ENCODE data around the gene COX14. TPM values are rescaled to one million over a fixed set of nuclear protein-coding genes. Genes with fewer than 3 reads are reported as not detected.

Gene COX14
- total RNA-seq, 1 experiment from 2014 or later = 31.9 TPM

DNA sequence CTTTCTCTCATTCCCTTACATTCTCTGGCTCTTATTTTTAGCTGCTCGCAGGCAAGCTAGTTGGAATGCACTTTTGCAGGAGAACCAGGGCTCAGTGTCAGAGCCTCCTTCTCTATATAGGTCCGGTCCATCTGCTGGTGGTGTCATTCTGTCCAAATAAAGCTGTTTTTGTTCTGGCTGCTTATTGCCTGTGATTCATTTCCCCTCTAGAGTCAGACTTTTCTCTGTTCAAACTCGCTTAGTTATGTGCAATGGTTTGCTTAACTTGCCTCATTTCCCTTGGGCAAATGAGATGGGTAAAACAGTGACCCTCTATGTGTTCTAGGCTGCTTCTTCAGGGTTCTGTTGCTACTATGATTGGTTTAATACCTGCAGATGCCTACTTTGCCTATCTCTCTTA, 24.0 kb upstream of the COX14 start:
- H3K14ac ChIP-seq (ENCODE audit: insufficient read depth, low read length) = no peak overlapping the region
- H4K5ac ChIP-seq (ENCODE audit: insufficient read length, low read depth, low read length) = no peak overlapping the region
- no peak overlapping the region for H2BK20ac ChIP-seq (ENCODE audit: low read depth, low read length, poor library complexity, severe bottlenecking)
- no peak overlapping the region for H3K4me2 ChIP-seq (ENCODE audit: insufficient read depth, insufficient read length, low read length)
- H3K27me3 ChIP-seq (ENCODE audit: insufficient read depth, low read length) = no peaks in the 10 kb centered on the region
- no peaks in the 10 kb centered on the region for H3K27me3 Mint-ChIP-seq (ENCODE audit: low read depth)
- no peak overlapping the region for H3T11ph ChIP-seq (ENCODE audit: low read length)
- peaks cover 50 to 69% (median 62%) of the 10 kb centered on the region in 3 experiments; a peak in 6 of 7 replicates for H3K36me3 Mint-ChIP-seq (ENCODE audit: insufficient read depth in 1 of 3, low read depth in 3 of 3)
- no CpG with 5 or more reads among the region's 3 CpGs for WGBS (ENCODE audit: extremely low coverage, insufficient read length, low lambda C conversion rate)
- TF ChIP-seq, protein P1, sequence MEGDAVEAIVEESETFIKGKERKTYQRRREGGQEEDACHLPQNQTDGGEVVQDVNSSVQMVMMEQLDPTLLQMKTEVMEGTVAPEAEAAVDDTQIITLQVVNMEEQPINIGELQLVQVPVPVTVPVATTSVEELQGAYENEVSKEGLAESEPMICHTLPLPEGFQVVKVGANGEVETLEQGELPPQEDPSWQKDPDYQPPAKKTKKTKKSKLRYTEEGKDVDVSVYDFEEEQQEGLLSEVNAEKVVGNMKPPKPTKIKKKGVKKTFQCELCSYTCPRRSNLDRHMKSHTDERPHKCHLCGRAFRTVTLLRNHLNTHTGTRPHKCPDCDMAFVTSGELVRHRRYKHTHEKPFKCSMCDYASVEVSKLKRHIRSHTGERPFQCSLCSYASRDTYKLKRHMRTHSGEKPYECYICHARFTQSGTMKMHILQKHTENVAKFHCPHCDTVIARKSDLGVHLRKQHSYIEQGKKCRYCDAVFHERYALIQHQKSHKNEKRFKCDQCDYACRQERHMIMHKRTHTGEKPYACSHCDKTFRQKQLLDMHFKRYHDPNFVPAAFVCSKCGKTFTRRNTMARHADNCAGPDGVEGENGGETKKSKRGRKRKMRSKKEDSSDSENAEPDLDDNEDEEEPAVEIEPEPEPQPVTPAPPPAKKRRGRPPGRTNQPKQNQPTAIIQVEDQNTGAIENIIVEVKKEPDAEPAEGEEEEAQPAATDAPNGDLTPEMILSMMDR (conservative IDR thresholded peaks at IDR 0.05) = no peak
- H2AK5ac ChIP-seq (ENCODE audit: insufficient read length, low read length) = no peak overlapping the region
- no peak overlapping the region for H3K4me3 Mint-ChIP-seq
- H2BK15ac ChIP-seq (ENCODE audit: low read depth, low read length) = no peak overlapping the region
- H3K9me3 ChIP-seq (ENCODE audit: control insufficient read depth, low read depth, low read length) = no peaks in the 10 kb centered on the region
- H3K9me3 Mint-ChIP-seq = no peaks in the 10 kb centered on the region
- no peak overlapping the region for H2BK12ac ChIP-seq (ENCODE audit: insufficient read length, low read depth, low read length)
- no peak overlapping the region for H3K9ac ChIP-seq (ENCODE audit: extremely low read depth, insufficient read length, low read length)
- no peak overlapping the region for H3K56ac ChIP-seq (ENCODE audit: insufficient read length, low read depth, low read length)
- H3K18ac ChIP-seq (ENCODE audit: insufficient read length, low read depth, low read length) = no peak overlapping the region
- no peaks in the 10 kb centered on the region for H3K4me1 ChIP-seq (ENCODE audit: insufficient read depth, low read length)
- DNase-seq = no peak
- H3K79me1 ChIP-seq (ENCODE audit: insufficient read depth, low read depth, low read length, poor library complexity, severe bottlenecking) = no peaks in the 10 kb centered on the region
- H3K4ac ChIP-seq (ENCODE audit: low read depth, low read length) = no peak overlapping the region
- H3K23me2 ChIP-seq (ENCODE audit: insufficient read length, low read depth, low read length, poor library complexity, severe bottlenecking) = no peaks in the 10 kb centered on the region
- H2BK5ac ChIP-seq (ENCODE audit: insufficient read length, low read length) = no peak overlapping the region
- H3K4me1 Mint-ChIP-seq = peaks cover 9 to 12% of the 10 kb centered on the region in 2 experiments
- H2BK120ac ChIP-seq (ENCODE audit: low read depth, low read length, poor library complexity, severe bottlenecking) = no peak overlapping the region
- H4K8ac ChIP-seq (replicated peaks; ENCODE audit: insufficient read length, low read depth, low read length) = no peak overlapping the region
- no peak overlapping the region for H4K91ac ChIP-seq (ENCODE audit: insufficient read length, low read depth, low read length)
- no peak overlapping the region; a peak in 1 of 7 replicates for H3K27ac Mint-ChIP-seq
- H3K23ac ChIP-seq (ENCODE audit: insufficient read length, low read depth, low read length) = no peak overlapping the region
- H3K27ac ChIP-seq (ENCODE audit: insufficient read length, low read depth, low read length) = no peak overlapping the region
- no peaks in the 10 kb centered on the region for H4K20me1 ChIP-seq (ENCODE audit: control insufficient read depth, insufficient read depth, insufficient read length)
- no peak overlapping the region for H2AFZ ChIP-seq (ENCODE audit: low read length)
- H3K79me2 ChIP-seq (ENCODE audit: insufficient read depth, low read length) = no peaks in the 10 kb centered on the region

Data from H9 (cell line).